HUES6 (cell line): Measurements from ENCODE around the gene AK1.

Experiments
- H3K27ac ChIP-seq: 2 replicates; pipeline ENCODE4 v1.7.0; 2013; ENCODE audit warnings: low read depth, mild to moderate bottlenecking, low read length, inconsistent platforms
- H3K27me3 ChIP-seq: 2 replicates; pipeline ENCODE4 v1.6.1; 2013; ENCODE audit warnings: low read length; ENCODE audit not compliant: control insufficient read depth, insufficient read depth
- H3K36me3 ChIP-seq: 2 replicates; pipeline ENCODE4 v1.6.1; 2013; ENCODE audit warnings: low read length; ENCODE audit not compliant: control insufficient read depth, insufficient read depth
- H3K4me1 ChIP-seq: 2 replicates; pipeline ENCODE4 v1.6.1; 2013; ENCODE audit warnings: low read length; ENCODE audit not compliant: control insufficient read depth, insufficient read depth
- H3K4me3 ChIP-seq: 2 replicates; pipeline ENCODE4 v1.5.1; 2013; ENCODE audit warnings: low read depth, low read length
- H3K9ac ChIP-seq: one replicate; pipeline ENCODE4 v1.6.1; 2013; ENCODE audit warnings: mild to moderate bottlenecking, low read length
- H3K9me3 ChIP-seq: 2 replicates; pipeline ENCODE4 v1.6.1; 2013; ENCODE audit warnings: low read depth, low read length; ENCODE audit not compliant: control insufficient read depth, insufficient read depth

AK1 gene

DNA sequence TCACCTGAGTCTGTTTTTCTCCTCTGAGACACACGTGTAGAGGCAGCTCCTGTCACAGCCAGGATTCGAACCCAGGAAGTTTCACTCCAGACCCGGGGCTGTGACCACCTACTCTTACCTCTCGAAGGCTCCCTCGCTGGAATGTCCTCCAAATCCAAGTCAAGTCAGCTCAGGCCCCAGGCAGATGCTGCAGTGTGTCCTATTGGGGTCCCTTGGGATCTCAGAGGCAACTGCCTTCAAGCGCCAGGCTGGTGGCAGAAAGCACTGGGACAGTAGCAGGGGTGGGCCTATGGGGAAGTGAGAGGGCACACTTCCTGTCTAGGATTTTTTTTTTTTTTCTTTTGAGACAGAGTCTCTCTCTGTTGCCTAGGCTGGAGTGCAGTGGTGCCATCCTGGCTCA is 40.1 kb upstream of the AK1 start:
- Histone ChIP-seq H3K9me3 (no peaks in the 10 kb centered on the region), H3K4me3 (no peak overlapping the region), H3K36me3 (peaks cover 3% of the 10 kb centered on the region), H3K9ac (no peak overlapping the region), H3K27me3 (peaks cover 21% of the 10 kb centered on the region), H3K4me1 (peaks cover 19% of the 10 kb centered on the region), H3K27ac (no peak overlapping the region)

DNA sequence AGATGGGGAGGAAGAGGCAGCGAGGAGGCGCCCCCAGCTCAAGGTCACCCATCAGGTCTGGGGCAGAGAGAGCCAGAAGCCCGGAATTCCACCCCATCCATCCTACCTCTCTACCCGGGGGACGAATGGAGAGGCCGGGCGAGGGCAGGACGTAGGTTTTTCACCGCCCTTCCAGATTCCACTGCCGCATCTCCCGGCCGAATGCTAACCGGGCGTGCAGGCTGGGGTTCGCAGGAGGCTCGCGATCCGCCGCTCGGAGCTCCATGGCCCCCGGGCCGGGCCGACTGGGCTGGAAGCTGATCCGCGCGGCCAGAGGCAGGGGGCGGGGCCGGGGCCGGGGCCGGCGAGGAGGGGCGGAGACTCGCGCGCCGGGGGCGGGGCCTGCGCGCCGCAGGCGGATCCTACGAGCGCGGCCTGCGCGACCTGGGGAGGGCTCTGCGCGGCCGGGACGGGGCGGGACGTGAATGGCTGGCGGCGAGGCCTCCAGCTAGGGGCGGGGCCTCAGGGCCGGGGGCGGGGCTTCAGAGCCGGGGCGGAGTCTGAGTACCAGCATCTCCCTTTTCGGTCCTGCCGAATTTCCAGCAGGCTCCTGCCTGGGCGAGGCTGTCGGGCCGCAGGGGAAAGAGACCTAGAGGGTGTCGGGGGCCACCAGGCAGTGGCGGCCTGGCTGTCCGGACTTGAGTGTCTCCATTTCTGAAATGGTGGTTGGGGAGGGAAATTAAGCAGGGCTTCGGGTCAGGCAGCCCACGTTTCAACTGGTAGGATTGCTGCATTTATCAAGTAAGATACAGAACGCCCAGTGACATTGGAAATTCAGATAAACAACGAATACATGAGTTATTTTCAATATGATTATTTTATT is 39.5 kb upstream of the AK1 start, which contains the start of gene ST6GALNAC4:
Gene ST6GALNAC4 (minus strand): TSS at position 322 of the 862 bp plus-strand sequence. CDS start 622 bp downstream, outside the sequence.
- peaks cover 8% of the 10 kb centered on the region for H3K36me3 ChIP-seq
- H3K4me1 ChIP-seq: peaks cover 19% of the 10 kb centered on the region
- peaks cover 17% of the 10 kb centered on the region for H3K27me3 ChIP-seq
- peak within 1 kb of the TSS; percentile 77 for H3K4me3 ChIP-seq
- peak within 1 kb of the TSS; percentile 40 for H3K9ac ChIP-seq
- no peaks in the 10 kb centered on the region for H3K9me3 ChIP-seq
- H3K27ac ChIP-seq: no peak within 1 kb of the TSS

DNA sequence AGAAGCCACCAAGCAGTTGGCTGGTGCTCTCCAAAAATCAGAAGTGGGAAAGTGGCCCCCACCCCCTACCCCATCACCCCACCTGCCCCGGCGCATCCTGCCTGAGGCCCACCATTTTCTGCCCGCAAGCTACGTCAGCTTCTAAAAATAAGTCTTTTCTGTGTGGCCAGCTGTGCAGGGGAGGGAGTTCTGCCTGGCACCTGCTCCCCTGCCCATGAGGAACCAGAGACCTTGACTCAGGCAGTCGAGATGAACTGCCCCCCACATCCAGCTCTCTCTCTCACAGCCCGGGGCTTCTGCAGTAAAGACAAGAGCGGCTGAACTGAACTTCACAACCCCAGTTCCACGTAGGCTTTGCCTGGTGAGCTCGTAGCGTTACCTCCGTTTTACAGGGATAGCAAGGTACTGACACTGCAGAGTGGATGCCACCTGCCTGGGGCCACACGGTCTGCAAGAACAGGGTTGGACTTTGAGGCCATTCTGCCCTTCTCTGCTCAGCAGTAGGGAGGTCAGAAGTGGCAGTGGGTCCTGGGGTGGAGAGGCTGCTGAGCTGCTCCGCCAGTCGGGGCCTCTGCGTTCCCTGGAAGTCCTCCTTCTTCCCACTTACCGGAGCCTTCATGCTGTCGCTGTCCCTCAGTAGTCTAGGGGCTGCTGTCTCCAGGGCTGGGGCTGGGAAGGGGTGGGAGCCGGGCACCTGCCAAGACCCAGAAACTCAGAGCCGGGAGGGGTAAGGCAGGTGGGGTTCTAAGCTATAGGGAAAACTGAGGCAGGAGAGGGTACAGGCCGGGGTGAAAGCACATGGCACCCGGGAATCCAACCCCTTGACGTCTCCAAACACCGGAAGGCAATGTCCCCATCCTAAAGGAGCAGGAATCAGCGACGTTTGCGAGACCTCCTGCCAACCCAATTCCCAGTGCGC is 38.6 kb upstream of the AK1 start:
- Histone ChIP-seq H3K9me3 (no peaks in the 10 kb centered on the region), H3K9ac (peak overlapping the region; percentile 40), H3K27ac (no peak overlapping the region), H3K36me3 (peaks cover 10% of the 10 kb centered on the region), H3K4me1 (peaks cover 19% of the 10 kb centered on the region), H3K27me3 (peaks cover 10% of the 10 kb centered on the region), H3K4me3 (peak overlapping the region; percentile 77)

DNA sequence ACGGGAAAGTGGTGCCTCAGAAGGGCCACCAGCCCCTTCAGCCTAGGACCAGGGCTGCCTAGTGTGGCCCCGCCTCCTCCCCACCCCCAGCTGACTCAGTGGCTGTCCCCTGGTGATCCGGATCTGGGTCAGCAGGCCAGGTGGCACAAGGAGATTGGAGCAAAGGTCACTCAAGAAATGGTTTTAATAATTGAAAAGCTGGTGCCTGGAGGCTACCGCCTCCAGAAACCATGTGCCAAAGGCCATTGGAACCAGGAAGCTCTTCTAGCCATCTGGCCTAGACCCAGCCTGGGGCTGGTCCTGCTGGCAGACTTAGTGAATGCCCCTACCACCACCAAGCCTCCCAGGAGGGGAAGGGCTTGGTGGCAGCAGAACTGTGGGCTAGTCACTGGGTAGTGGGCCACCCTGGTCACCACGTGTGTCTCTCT is 37.9 kb upstream of the AK1 start:
- peaks cover 19% of the 10 kb centered on the region for H3K4me1 ChIP-seq
- no peaks in the 10 kb centered on the region for H3K9me3 ChIP-seq
- H3K9ac ChIP-seq: no peak overlapping the region
- no peak overlapping the region for H3K4me3 ChIP-seq
- H3K27me3 ChIP-seq: peaks cover 8% of the 10 kb centered on the region
- peaks cover 10% of the 10 kb centered on the region for H3K36me3 ChIP-seq
- H3K27ac ChIP-seq: no peak overlapping the region

DNA sequence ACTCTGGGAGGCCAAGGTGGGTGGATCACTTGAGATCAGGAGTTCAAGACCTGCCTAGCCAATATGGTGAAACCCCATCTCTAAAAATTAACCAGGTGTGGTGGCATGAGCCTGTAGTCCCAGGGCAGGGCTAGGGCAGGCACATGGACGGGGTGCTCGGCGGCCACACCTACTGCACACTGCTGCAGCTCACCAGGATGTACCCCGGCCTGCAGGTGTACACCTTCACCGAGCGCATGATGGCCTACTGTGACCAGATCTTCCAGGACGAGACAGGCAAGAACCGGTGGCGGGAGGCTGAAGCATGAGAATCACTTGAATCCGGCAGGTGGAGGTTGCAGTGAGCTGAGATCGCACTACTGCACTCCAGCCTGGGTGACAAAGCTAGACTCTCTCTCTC is 36.2 kb upstream of the AK1 start:
- Histone ChIP-seq H3K36me3 (peaks cover 13% of the 10 kb centered on the region), H3K9me3 (no peaks in the 10 kb centered on the region), H3K9ac (no peak overlapping the region), H3K27ac (no peak overlapping the region), H3K4me3 (no peak overlapping the region), H3K4me1 (peaks cover 18% of the 10 kb centered on the region), H3K27me3 (peaks cover 8% of the 10 kb centered on the region)

DNA sequence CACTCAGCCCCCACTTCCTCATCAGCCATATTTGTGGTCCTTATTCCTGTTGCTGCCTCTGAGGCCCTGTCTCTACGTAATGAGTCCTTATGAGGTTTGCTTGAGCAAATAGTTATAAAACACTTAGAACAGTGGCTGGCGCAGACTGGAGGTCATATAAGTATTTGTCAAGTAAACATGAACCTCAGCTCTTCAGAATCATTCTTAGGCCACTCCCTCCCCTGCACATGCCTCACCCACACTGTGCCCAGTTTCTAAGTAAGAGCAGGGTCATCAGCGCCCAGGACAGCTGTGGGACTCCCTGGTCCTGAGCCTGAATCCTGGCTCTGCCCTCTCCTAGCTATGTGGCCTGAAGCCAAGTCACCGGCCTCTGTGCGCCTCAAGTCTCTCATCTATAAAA is 35.4 kb upstream of the AK1 start:
- Histone ChIP-seq H3K4me1 (peaks cover 14% of the 10 kb centered on the region), H3K4me3 (no peak overlapping the region), H3K36me3 (peaks cover 13% of the 10 kb centered on the region), H3K9me3 (no peaks in the 10 kb centered on the region), H3K27ac (no peak overlapping the region), H3K27me3 (peaks cover 8% of the 10 kb centered on the region), H3K9ac (no peak overlapping the region)

DNA sequence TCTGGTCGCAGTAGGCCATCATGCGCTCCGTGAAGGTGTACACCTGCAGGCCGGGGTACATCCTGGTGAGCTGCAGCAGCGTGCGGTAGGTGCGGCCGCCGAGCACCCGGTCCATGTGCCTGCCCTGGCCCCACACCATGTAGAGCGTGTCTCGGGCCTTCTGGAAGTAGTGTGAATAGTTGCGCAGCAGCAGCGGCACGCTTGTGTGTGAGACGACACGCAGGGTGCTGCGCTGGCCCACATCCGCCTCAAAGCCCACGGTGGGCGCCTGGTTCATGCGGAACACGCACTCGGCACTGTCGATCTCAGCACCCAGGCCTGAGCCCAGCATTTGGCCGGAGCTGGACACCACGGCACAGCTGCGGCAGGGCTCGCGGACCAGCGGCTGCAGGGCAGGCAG is 34.8 kb upstream of the AK1 start:
- Histone ChIP-seq H3K27ac (no peak overlapping the region), H3K4me3 (no peak overlapping the region), H3K27me3 (peaks cover 8% of the 10 kb centered on the region), H3K9ac (peak overlapping the region; percentile 19), H3K9me3 (no peaks in the 10 kb centered on the region), H3K4me1 (peaks cover 10% of the 10 kb centered on the region), H3K36me3 (peaks cover 13% of the 10 kb centered on the region)

DNA sequence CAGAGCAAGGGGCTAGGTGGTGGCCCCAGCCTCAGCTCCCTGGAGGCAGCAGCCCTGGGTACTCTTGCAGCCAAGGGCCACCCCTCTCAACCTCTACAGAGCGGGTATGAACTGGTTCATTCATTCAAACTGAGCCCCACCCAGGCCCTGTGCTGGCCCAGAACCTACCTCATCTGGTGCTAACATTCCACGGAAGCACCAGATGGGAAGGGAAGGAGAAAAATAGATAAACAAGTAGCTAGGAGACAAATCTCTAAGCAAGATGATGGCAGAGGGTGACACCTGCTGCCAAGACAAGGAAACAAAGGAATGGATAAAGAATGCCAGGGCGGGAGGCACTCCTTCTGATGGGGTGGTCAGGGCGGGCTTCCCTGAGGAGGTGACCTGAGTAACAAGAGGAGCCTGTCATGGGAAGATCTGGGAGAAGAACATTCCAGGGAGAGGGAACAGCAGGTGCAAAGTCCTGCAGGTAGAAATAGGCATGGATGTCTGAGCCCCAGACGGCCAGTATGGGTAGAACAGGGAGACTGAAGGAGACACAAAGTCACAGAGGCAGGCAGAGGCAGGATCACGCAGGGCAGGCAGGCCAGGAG is 33.2 kb upstream of the AK1 start:
- Histone ChIP-seq H3K27ac (no peak overlapping the region), H3K27me3 (no peaks in the 10 kb centered on the region; the same call in 1 of the 2 replicates), H3K36me3 (peaks cover 13% of the 10 kb centered on the region), H3K9ac (no peak overlapping the region), H3K9me3 (no peaks in the 10 kb centered on the region), H3K4me1 (peaks cover 2% of the 10 kb centered on the region; the same call in 1 of the 2 replicates), H3K4me3 (no peak overlapping the region)

DNA sequence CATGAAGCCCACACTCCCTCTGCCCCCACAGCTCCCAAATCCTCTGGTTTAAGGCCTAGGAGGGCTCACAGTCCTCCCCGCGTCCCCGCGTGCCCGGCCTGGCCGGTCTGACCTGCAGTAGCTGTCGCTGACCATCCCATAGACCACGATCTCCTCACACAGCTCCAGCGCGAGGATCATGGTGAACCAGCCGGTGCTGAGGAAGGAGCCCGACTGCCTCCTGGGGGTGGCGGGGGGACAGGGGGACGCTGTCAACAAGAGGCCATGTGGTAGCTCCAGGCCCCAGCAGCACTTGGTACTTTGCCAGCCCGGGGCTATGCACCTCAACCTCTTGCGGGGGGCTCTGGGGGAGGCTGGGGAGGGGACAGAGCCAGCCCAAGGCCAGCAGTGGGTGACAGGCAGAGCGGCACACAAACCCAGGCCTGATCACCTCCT is 32.4 kb upstream of the AK1 start:
- peaks cover 13% of the 10 kb centered on the region for H3K36me3 ChIP-seq
- H3K4me3 ChIP-seq: no peak overlapping the region
- H3K9me3 ChIP-seq: no peaks in the 10 kb centered on the region
- peaks cover 11% of the 10 kb centered on the region; the same call in 1 of the 2 replicates for H3K4me1 ChIP-seq
- H3K9ac ChIP-seq: no peak overlapping the region
- no peaks in the 10 kb centered on the region for H3K27me3 ChIP-seq
- no peak overlapping the region for H3K27ac ChIP-seq

DNA sequence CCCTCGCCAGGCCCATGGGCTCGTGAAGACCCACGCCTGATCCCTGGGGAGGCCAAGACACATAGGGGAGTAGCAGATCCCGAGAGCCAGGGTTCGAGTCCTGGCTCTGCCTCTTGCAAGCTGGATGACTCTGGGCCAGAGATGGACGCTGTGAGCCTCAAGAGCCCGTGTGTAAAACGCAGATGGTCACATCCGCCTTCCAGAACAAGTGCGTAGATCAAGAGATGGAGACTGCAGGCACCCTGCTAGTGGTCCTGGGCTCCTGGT is 31.1 kb upstream of the AK1 start:
- H3K9ac ChIP-seq: no peak overlapping the region
- peaks cover 13% of the 10 kb centered on the region for H3K36me3 ChIP-seq
- H3K27me3 ChIP-seq: no peaks in the 10 kb centered on the region
- no peak overlapping the region for H3K4me3 ChIP-seq
- no peak overlapping the region for H3K27ac ChIP-seq
- no peaks in the 10 kb centered on the region for H3K9me3 ChIP-seq
- peaks cover 24% of the 10 kb centered on the region for H3K4me1 ChIP-seq
